HEK293 (cell line): ENCODE data around the gene CDCA3.
A peak's percentile ranks its signal among the peaks of the same experiment; 100 is the strongest.

Source experiments
- EGR2 ChIP-seq: fragments of 450-650 bp; formaldehyde crosslinking; IDR thresholded peaks from 2 replicates; pipeline ENCODE4 v1.5.1; 2016; ENCODE audit warnings: low read depth, missing biosample characterization, missing genetic modification characterization
- KLF9 ChIP-seq: fragments of 450-650 bp; formaldehyde crosslinking; IDR thresholded peaks from 2 replicates; pipeline ENCODE4 v1.5.1; 2016; ENCODE audit warnings: missing biosample characterization, missing genetic modification characterization, low read depth
- MZF1 ChIP-seq: fragments of 450-650 bp; formaldehyde crosslinking; IDR thresholded peaks from 2 replicates; pipeline ENCODE4 v1.5.1; 2017; ENCODE audit warnings: missing biosample characterization, missing genetic modification characterization, borderline replicate concordance
- PATZ1 ChIP-seq: fragments of 450-650 bp; formaldehyde crosslinking; IDR thresholded peaks from 2 replicates; pipeline ENCODE4 v1.5.1; 2016; ENCODE audit warnings: missing biosample characterization, missing genetic modification characterization
- RBAK ChIP-seq: fragments of 450-650 bp; formaldehyde crosslinking; IDR thresholded peaks from 2 replicates; pipeline ENCODE4 v1.5.1; 2016; ENCODE audit warnings: missing biosample characterization, missing genetic modification characterization
- REPIN1 ChIP-seq: fragments of 450-650 bp; formaldehyde crosslinking; IDR thresholded peaks from 2 replicates; pipeline ENCODE4 v1.5.1; 2017; ENCODE audit warnings: missing biosample characterization, missing genetic modification characterization, low read depth
- REST ChIP-seq: fragments of 450-650 bp; formaldehyde crosslinking; IDR thresholded peaks from 2 replicates; pipeline ENCODE4 v1.5.1; 2016; ENCODE audit warnings: missing biosample characterization, missing genetic modification characterization
- SALL2 ChIP-seq: fragments of 450-650 bp; formaldehyde crosslinking; IDR thresholded peaks from 2 replicates; pipeline ENCODE4 v1.5.0; 2017; ENCODE audit warnings: missing biosample characterization, mild to moderate bottlenecking, missing genetic modification characterization, borderline replicate concordance
- SCRT1 ChIP-seq: fragments of 450-650 bp; formaldehyde crosslinking; IDR thresholded peaks from 2 replicates; pipeline ENCODE4 v1.5.1; 2016; ENCODE audit warnings: missing biosample characterization, missing genetic modification characterization, borderline replicate concordance
- SETDB1 ChIP-seq: IDR thresholded peaks from one replicate; pipeline ENCODE4 v1.6.1; 2017; ENCODE audit warnings: mild to moderate bottlenecking, low read length, moderate library complexity, mixed read lengths; ENCODE audit not compliant: insufficient read length
- TSHZ1 ChIP-seq: fragments of 450-650 bp; formaldehyde crosslinking; IDR thresholded peaks from 2 replicates; pipeline ENCODE4 v1.5.1; 2016; ENCODE audit warnings: missing biosample characterization, missing genetic modification characterization, borderline replicate concordance
- ZBTB17 ChIP-seq: fragments of 450-650 bp; formaldehyde crosslinking; IDR thresholded peaks from 2 replicates; pipeline ENCODE4 v1.5.1; 2016; ENCODE audit warnings: missing biosample characterization, missing genetic modification characterization
- ZBTB21 ChIP-seq: fragments of 450-650 bp; formaldehyde crosslinking; IDR thresholded peaks from 2 replicates; pipeline ENCODE4 v1.5.1; 2017; ENCODE audit warnings: missing biosample characterization, missing genetic modification characterization
- ZBTB8A ChIP-seq: fragments of 450-650 bp; formaldehyde crosslinking; IDR thresholded peaks from 2 replicates; pipeline ENCODE4 v1.5.1; 2016; ENCODE audit warnings: missing biosample characterization, missing genetic modification characterization
- ZFP3 ChIP-seq: fragments of 450-650 bp; formaldehyde crosslinking; IDR thresholded peaks from 2 replicates; pipeline ENCODE4 v1.5.1; 2016; ENCODE audit warnings: low read depth, missing biosample characterization, missing genetic modification characterization
- ZNF112 ChIP-seq: fragments of 450-650 bp; formaldehyde crosslinking; IDR thresholded peaks from 2 replicates; pipeline ENCODE4 v1.5.0; 2017; ENCODE audit warnings: missing biosample characterization, missing genetic modification characterization
- ZNF221 ChIP-seq: fragments of 450-650 bp; formaldehyde crosslinking; IDR thresholded peaks from 2 replicates; pipeline ENCODE4 v1.5.1; 2017; ENCODE audit warnings: missing biosample characterization, missing genetic modification characterization, borderline replicate concordance
- ZNF26 ChIP-seq: fragments of 450-650 bp; formaldehyde crosslinking; IDR thresholded peaks from 2 replicates; pipeline ENCODE4 v1.5.1; 2016; ENCODE audit warnings: missing biosample characterization, missing genetic modification characterization
- ZNF354C ChIP-seq: fragments of 450-650 bp; formaldehyde crosslinking; IDR thresholded peaks from 2 replicates; pipeline ENCODE4 v1.5.1; 2016; ENCODE audit warnings: missing biosample characterization, missing genetic modification characterization, low read depth, borderline replicate concordance
- ZNF391 ChIP-seq: fragments of 450-650 bp; formaldehyde crosslinking; IDR thresholded peaks from 2 replicates; pipeline ENCODE4 v1.5.1; 2016; ENCODE audit warnings: low read depth, missing biosample characterization, missing genetic modification characterization, borderline replicate concordance
- ZNF394 ChIP-seq: fragments of 450-650 bp; formaldehyde crosslinking; IDR thresholded peaks from 2 replicates; pipeline ENCODE4 v1.5.1; 2016; ENCODE audit warnings: missing biosample characterization, missing genetic modification characterization, mild to moderate bottlenecking, moderate library complexity, borderline replicate concordance
- ZNF398 ChIP-seq: fragments of 450-650 bp; formaldehyde crosslinking; IDR thresholded peaks from 2 replicates; pipeline ENCODE4 v1.5.1; 2017; ENCODE audit warnings: missing biosample characterization, missing genetic modification characterization
- ZNF501 ChIP-seq: fragments of 450-650 bp; formaldehyde crosslinking; IDR thresholded peaks from 2 replicates; pipeline ENCODE4 v1.5.1; 2016; ENCODE audit warnings: missing biosample characterization, missing genetic modification characterization
- ZNF670 ChIP-seq: fragments of 450-650 bp; formaldehyde crosslinking; IDR thresholded peaks from 2 replicates; pipeline ENCODE4 v1.5.1; 2016; ENCODE audit warnings: missing biosample characterization, missing genetic modification characterization, low read depth
- ZNF837 ChIP-seq: fragments of 450-650 bp; formaldehyde crosslinking; IDR thresholded peaks from 2 replicates; pipeline ENCODE4 v1.5.1; 2016; ENCODE audit warnings: missing biosample characterization, missing genetic modification characterization

Gene CDCA3

GRCh38 chr12:6851921-6852650, 1.0 kb upstream of the CDCA3 start, which contains the start of gene USP5 (continued):
- TF ChIP-seq ZNF354C (no peak), RBAK (tag by site-specific recombination) (no peak), ZNF221 (tag by site-specific recombination) (no peak), MZF1 (no peak), ZNF670 (tag by site-specific recombination) (no peak), SETDB1 (no peak), ZNF391 (tag by site-specific recombination) (0 out of 2 replicates have a peak, but pooled peaks have one; percentile 68), PATZ1 (peak; percentile 69), SCRT1 (tag by site-specific recombination) (no peak), ZBTB17 (tag by site-specific recombination) (peak; percentile 99), REPIN1 (tag by site-specific recombination) (no peak), TSHZ1 (tag by site-specific recombination) (no peak), ZFP3 (tag by site-specific recombination) (no peak), ZNF837 (no peak), EGR2 (tag by site-specific recombination) (peak; percentile 46), ZNF394 (tag by site-specific recombination) (peak; percentile 97), ZBTB8A (tag by site-specific recombination) (peak; percentile 52), SALL2 (no peak), ZNF26 (tag by site-specific recombination) (no peak), ZNF398 (tag by site-specific recombination) (no peak), ZBTB21 (no peak), KLF9 (tag by site-specific recombination) (peak; percentile 86), REST (tag by site-specific recombination) (no peak), ZNF112 (tag by site-specific recombination) (no peak), ZNF501 (tag by site-specific recombination) (peak; percentile 55; the same call in 1 of the 2 replicates)
